ENCODE data around the gene MTF1. TPM values are rescaled to one million over a fixed set of nuclear protein-coding genes. Genes with fewer than 3 reads are reported as not detected.

The MTF1 gene
- total RNA-seq, 1 donor from 2014 or later = 2.1 TPM

GRCh38 chr1:37875833-37876232 is 16.4 kb upstream of the MTF1 start:
- H3K4me1 ChIP-seq (ENCODE audit: control insufficient read depth in 3 of 3, insufficient read depth in 3 of 3, low read length in 3 of 3) = no peaks in the 10 kb centered on the region
- no peaks in the 10 kb centered on the region for H3K27me3 ChIP-seq (ENCODE audit: control insufficient read depth in 3 of 3, insufficient read depth in 3 of 3, low read length in 3 of 3)
- H3K9me3 ChIP-seq (ENCODE audit: control insufficient read depth in 3 of 3, low read length in 3 of 3) = no peaks in the 10 kb centered on the region
- H3K4me3 ChIP-seq (ENCODE audit: low read length in 3 of 3) = no peak overlapping the region
- H3K9ac ChIP-seq (ENCODE audit: low read depth in 1 of 3, low read length in 3 of 3) = no peak overlapping the region
- H3K27ac ChIP-seq (ENCODE audit: low read depth, low read length) = no peak overlapping the region
- H3K36me3 ChIP-seq (ENCODE audit: control insufficient read depth in 3 of 3, insufficient read depth in 3 of 3, low read length in 3 of 3) = peaks cover 36 to 62% (median 61%) of the 10 kb centered on the region in 3 donors

- no peaks in the 10 kb centered on the region for H3K4me1 ChIP-seq (ENCODE audit: control insufficient read depth in 3 of 3, insufficient read depth in 3 of 3, low read length in 3 of 3)
- no peak overlapping the region for H3K27ac ChIP-seq (ENCODE audit: low read depth, low read length)
- H3K27me3 ChIP-seq (ENCODE audit: control insufficient read depth in 3 of 3, insufficient read depth in 3 of 3, low read length in 3 of 3) = no peaks in the 10 kb centered on the region
- H3K4me3 ChIP-seq (ENCODE audit: low read length in 3 of 3) = no peak overlapping the region
- no peaks in the 10 kb centered on the region for H3K9me3 ChIP-seq (ENCODE audit: control insufficient read depth in 3 of 3, low read length in 3 of 3)
- H3K9ac ChIP-seq (ENCODE audit: low read depth in 1 of 3, low read length in 3 of 3) = no peak overlapping the region
- H3K36me3 ChIP-seq (ENCODE audit: control insufficient read depth in 3 of 3, insufficient read depth in 3 of 3, low read length in 3 of 3) = peaks cover 31 to 60% (median 59%) of the 10 kb centered on the region in 3 donors
Measured at GRCh38 chr1:37872692-37873091, 13.3 kb upstream of the MTF1 start.

- Histone ChIP-seq H3K4me3 (ENCODE audit: low read length in 3 of 3) (no peak overlapping the region), H3K4me1 (ENCODE audit: control insufficient read depth in 3 of 3, insufficient read depth in 3 of 3, low read length in 3 of 3) (no peaks in the 10 kb centered on the region), H3K27me3 (ENCODE audit: control insufficient read depth in 3 of 3, insufficient read depth in 3 of 3, low read length in 3 of 3) (no peaks in the 10 kb centered on the region), H3K36me3 (ENCODE audit: control insufficient read depth in 3 of 3, insufficient read depth in 3 of 3, low read length in 3 of 3) (peaks cover 33 to 69% (median 61%) of the 10 kb centered on the region in 3 donors), H3K9me3 (ENCODE audit: control insufficient read depth in 3 of 3, low read length in 3 of 3) (no peaks in the 10 kb centered on the region), H3K9ac (ENCODE audit: low read depth in 1 of 3, low read length in 3 of 3) (no peak overlapping the region), H3K27ac (ENCODE audit: low read depth, low read length) (no peak overlapping the region)
Measured at GRCh38 chr1:37868466-37868865, 9.1 kb upstream of the MTF1 start.

GRCh38 chr1:37867784-37868183 is 8.4 kb upstream of the MTF1 start:
- Histone ChIP-seq H3K9me3 (ENCODE audit: control insufficient read depth in 3 of 3, low read length in 3 of 3) (no peaks in the 10 kb centered on the region), H3K4me3 (ENCODE audit: low read length in 3 of 3) (no peak overlapping the region), H3K27ac (ENCODE audit: low read depth, low read length) (no peak overlapping the region), H3K9ac (ENCODE audit: low read depth in 1 of 3, low read length in 3 of 3) (no peak overlapping the region), H3K36me3 (ENCODE audit: control insufficient read depth in 3 of 3, insufficient read depth in 3 of 3, low read length in 3 of 3) (peaks cover 29 to 64% (median 54%) of the 10 kb centered on the region in 3 donors), H3K4me1 (ENCODE audit: control insufficient read depth in 3 of 3, insufficient read depth in 3 of 3, low read length in 3 of 3) (no peaks in the 10 kb centered on the region), H3K27me3 (ENCODE audit: control insufficient read depth in 3 of 3, insufficient read depth in 3 of 3, low read length in 3 of 3) (no peaks in the 10 kb centered on the region)

GRCh38 chr1:37866491-37866890 is 7.1 kb upstream of the MTF1 start:
- Histone ChIP-seq H3K36me3 (ENCODE audit: control insufficient read depth in 3 of 3, insufficient read depth in 3 of 3, low read length in 3 of 3) (peaks cover 28 to 66% (median 48%) of the 10 kb centered on the region in 3 donors), H3K27me3 (ENCODE audit: control insufficient read depth in 3 of 3, insufficient read depth in 3 of 3, low read length in 3 of 3) (no peaks in the 10 kb centered on the region), H3K9ac (ENCODE audit: low read depth in 1 of 3, low read length in 3 of 3) (no peak overlapping the region), H3K27ac (ENCODE audit: low read depth, low read length) (no peak overlapping the region), H3K4me1 (ENCODE audit: control insufficient read depth in 3 of 3, insufficient read depth in 3 of 3, low read length in 3 of 3) (no peaks in the 10 kb centered on the region), H3K4me3 (ENCODE audit: low read length in 3 of 3) (no peak overlapping the region), H3K9me3 (ENCODE audit: control insufficient read depth in 3 of 3, low read length in 3 of 3) (no peaks in the 10 kb centered on the region)

GRCh38 chr1:37865348-37866120 is 6.1 kb upstream of the MTF1 start:
- no peaks in the 10 kb centered on the region for H3K9me3 ChIP-seq (ENCODE audit: control insufficient read depth in 3 of 3, low read length in 3 of 3)
- H3K9ac ChIP-seq (ENCODE audit: low read depth in 1 of 3, low read length in 3 of 3) = no peak overlapping the region
- H3K27me3 ChIP-seq (ENCODE audit: control insufficient read depth in 3 of 3, insufficient read depth in 3 of 3, low read length in 3 of 3) = no peaks in the 10 kb centered on the region
- no peak overlapping the region for H3K27ac ChIP-seq (ENCODE audit: low read depth, low read length)
- H3K4me3 ChIP-seq (ENCODE audit: low read length in 3 of 3) = no peak overlapping the region
- peaks cover 0 to under 1% (median under 1%) of the 10 kb centered on the region in 3 donors for H3K4me1 ChIP-seq (ENCODE audit: control insufficient read depth in 3 of 3, insufficient read depth in 3 of 3, low read length in 3 of 3)
- peaks cover 31 to 69% (median 49%) of the 10 kb centered on the region in 3 donors for H3K36me3 ChIP-seq (ENCODE audit: control insufficient read depth in 3 of 3, insufficient read depth in 3 of 3, low read length in 3 of 3)

GRCh38 chr1:37862330-37862729 is 2.9 kb upstream of the MTF1 start:
- no peaks in the 10 kb centered on the region for H3K27me3 ChIP-seq (ENCODE audit: control insufficient read depth in 3 of 3, insufficient read depth in 3 of 3, low read length in 3 of 3)
- H3K36me3 ChIP-seq (ENCODE audit: control insufficient read depth in 3 of 3, insufficient read depth in 3 of 3, low read length in 3 of 3) = peaks cover 25 to 54% (median 34%) of the 10 kb centered on the region in 3 donors
- H3K9me3 ChIP-seq (ENCODE audit: control insufficient read depth in 3 of 3, low read length in 3 of 3) = no peaks in the 10 kb centered on the region
- H3K9ac ChIP-seq (ENCODE audit: low read depth in 1 of 3, low read length in 3 of 3) = no peak overlapping the region
- H3K4me1 ChIP-seq (ENCODE audit: control insufficient read depth in 3 of 3, insufficient read depth in 3 of 3, low read length in 3 of 3) = peaks cover 16 to 28% (median 17%) of the 10 kb centered on the region in 3 donors
- no peak overlapping the region for H3K4me3 ChIP-seq (ENCODE audit: low read length in 3 of 3)
- no peak overlapping the region for H3K27ac ChIP-seq (ENCODE audit: low read depth, low read length)

- Histone ChIP-seq H3K36me3 (ENCODE audit: control insufficient read depth in 3 of 3, insufficient read depth in 3 of 3, low read length in 3 of 3) (peaks cover 21 to 51% (median 30%) of the 10 kb centered on the region in 3 donors), H3K27me3 (ENCODE audit: control insufficient read depth in 3 of 3, insufficient read depth in 3 of 3, low read length in 3 of 3) (no peaks in the 10 kb centered on the region), H3K27ac (ENCODE audit: low read depth, low read length) (no peak overlapping the region), H3K9me3 (ENCODE audit: control insufficient read depth in 3 of 3, low read length in 3 of 3) (no peaks in the 10 kb centered on the region), H3K4me1 (ENCODE audit: control insufficient read depth in 3 of 3, insufficient read depth in 3 of 3, low read length in 3 of 3) (peaks cover 17 to 36% (median 17%) of the 10 kb centered on the region in 3 donors), H3K9ac (ENCODE audit: low read depth in 1 of 3, low read length in 3 of 3) (no peak overlapping the region), H3K4me3 (ENCODE audit: low read length in 3 of 3) (no peak overlapping the region)
Measured at GRCh38 chr1:37861151-37861550, 1.8 kb upstream of the MTF1 start.

GRCh38 chr1:37860346-37860666 is 914 bp upstream of the MTF1 start:
- H3K27ac ChIP-seq (ENCODE audit: low read depth, low read length) = peak overlapping the region; percentile 88
- peak overlapping the region; percentile 94 to 99 (median 98) for H3K4me3 ChIP-seq (ENCODE audit: low read length in 3 of 3)
- H3K9ac ChIP-seq (ENCODE audit: low read depth in 1 of 3, low read length in 3 of 3) = peak overlapping the region; percentile 65 to 98 (median 94)
- H3K9me3 ChIP-seq (ENCODE audit: control insufficient read depth in 3 of 3, low read length in 3 of 3) = no peaks in the 10 kb centered on the region
- peaks cover 15 to 46% (median 24%) of the 10 kb centered on the region in 3 donors for H3K36me3 ChIP-seq (ENCODE audit: control insufficient read depth in 3 of 3, insufficient read depth in 3 of 3, low read length in 3 of 3)
- H3K27me3 ChIP-seq (ENCODE audit: control insufficient read depth in 3 of 3, insufficient read depth in 3 of 3, low read length in 3 of 3) = no peaks in the 10 kb centered on the region
- H3K4me1 ChIP-seq (ENCODE audit: control insufficient read depth in 3 of 3, insufficient read depth in 3 of 3, low read length in 3 of 3) = peaks cover 20 to 41% (median 20%) of the 10 kb centered on the region in 3 donors

GRCh38 chr1:37858931-37859506 is 373 bp downstream of the MTF1 start:
- H3K4me3 ChIP-seq (ENCODE audit: low read length in 3 of 3) = peak overlapping the region; percentile 94 to 99 (median 98)
- H3K4me1 ChIP-seq (ENCODE audit: control insufficient read depth in 3 of 3, insufficient read depth in 3 of 3, low read length in 3 of 3) = peaks cover 20 to 45% (median 21%) of the 10 kb centered on the region in 3 donors
- H3K9me3 ChIP-seq (ENCODE audit: control insufficient read depth in 3 of 3, low read length in 3 of 3) = no peaks in the 10 kb centered on the region
- H3K27ac ChIP-seq (ENCODE audit: low read depth, low read length) = peak overlapping the region; percentile 88
- peaks cover 12 to 37% (median 16%) of the 10 kb centered on the region in 3 donors for H3K36me3 ChIP-seq (ENCODE audit: control insufficient read depth in 3 of 3, insufficient read depth in 3 of 3, low read length in 3 of 3)
- H3K9ac ChIP-seq (ENCODE audit: low read depth in 1 of 3, low read length in 3 of 3) = peak overlapping the region; percentile 94 to 98 (median 96)
- no peaks in the 10 kb centered on the region for H3K27me3 ChIP-seq (ENCODE audit: control insufficient read depth in 3 of 3, insufficient read depth in 3 of 3, low read length in 3 of 3)

Data from skeletal muscle tissue (tissue), 4 donors.